WTC11 (cell line): ENCODE results near the gene CRK. TPM values are rescaled to one million over a fixed set of nuclear protein-coding genes. Genes with fewer than 3 reads are reported as not detected.
A peak's percentile ranks its signal among the peaks of the same experiment; 100 is the strongest.

Source experiments
- ATAC-seq: fragments of 200-7000 bp; cut with Tn5 transposase; 2 replicates; pipeline ENCODE4 v1.10.0; 2021; ENCODE audit warnings: mild to moderate bottlenecking, moderate library complexity
- CTCF ChIA-PET: fragments of 300-600 bp; sonication (Branson Sonifier 250); formaldehyde crosslinking; loops from one replicate; lab custom pipeline; 2021; ENCODE audit warnings: antibody characterized with exemption; lab: Charles Lee
- POLR2A ChIA-PET: fragments of 350-600 bp; sonication (Branson Sonifier 250); formaldehyde crosslinking; loops from one replicate; lab custom pipeline; 2021; ENCODE audit warnings: antibody characterized with exemption; lab: Charles Lee
- DNase-seq: peaks from one replicate; pipeline ENCODE4 v3.0.0; 2021; ENCODE audit warnings: low spot score
- H3K27ac Mint-ChIP-seq: 2 replicates; pipeline ENCODE4 v1.8.0; 2021; ENCODE audit warnings: mixed read lengths
- H3K27me3 Mint-ChIP-seq: 2 replicates; pipeline ENCODE4 v1.8.0; 2021; ENCODE audit warnings: low read depth, mild to moderate bottlenecking, moderate library complexity, mixed read lengths
- H3K36me3 Mint-ChIP-seq: 2 replicates; pipeline ENCODE4 v1.8.0; 2021; ENCODE audit warnings: mixed read lengths
- H3K4me1 Mint-ChIP-seq: 2 replicates; pipeline ENCODE4 v1.8.0; 2022; ENCODE audit warnings: mixed read lengths
- H3K4me3 Mint-ChIP-seq: 2 replicates; pipeline ENCODE4 v1.8.0; 2021; ENCODE audit warnings: mild to moderate bottlenecking, moderate library complexity, mixed read lengths
- H3K9me3 Mint-ChIP-seq: 2 replicates; pipeline ENCODE4 v1.8.0; 2021; ENCODE audit warnings: mixed read lengths
- ATF2 ChIP-seq: sonication (generic); formaldehyde crosslinking; IDR thresholded peaks from 2 replicates; pipeline ENCODE4 v1.8.1; 2022; ENCODE audit warnings: low read depth, missing genetic modification reagents, borderline replicate concordance
- CDX4 ChIP-seq: fragments of 250-450 bp; sonication (Bioruptor Pico); IDR thresholded peaks from 2 replicates; pipeline ENCODE4 v1.9.0; 2021; ENCODE audit warnings: moderate library complexity, mild to moderate bottlenecking, inconsistent platforms, borderline replicate concordance
- CTCF ChIP-seq: fragments of 200-600 bp; IDR thresholded peaks from 2 replicates; pipeline ENCODE4 v1.8.0; 2022; ENCODE audit warnings: antibody characterized with exemption
- E2F4 ChIP-seq: sonication (generic); formaldehyde crosslinking; IDR thresholded peaks from 2 replicates; pipeline ENCODE4 v1.8.1; 2022; ENCODE audit warnings: low read depth, mild to moderate bottlenecking, moderate library complexity, missing genetic modification reagents, borderline replicate concordance
- EMX1 ChIP-seq: fragments of 250-450 bp; sonication (Bioruptor Pico); IDR thresholded peaks from 2 replicates; pipeline ENCODE4 v1.8.0; 2021; ENCODE audit warnings: mild to moderate bottlenecking
- ETV6 ChIP-seq: sonication (generic); formaldehyde crosslinking; IDR thresholded peaks from 2 replicates; pipeline ENCODE4 v1.8.1; 2022; ENCODE audit warnings: mild to moderate bottlenecking, missing genetic modification reagents
- FOXJ3 ChIP-seq: sonication (generic); formaldehyde crosslinking; IDR thresholded peaks from 2 replicates; pipeline ENCODE4 v1.9.0; 2021; ENCODE audit warnings: missing genetic modification reagents, mild to moderate bottlenecking, borderline replicate concordance
- GTF2I ChIP-seq: fragments of 250-450 bp; sonication (Bioruptor Pico); conservative IDR thresholded peaks from 2 replicates; pipeline ENCODE4 v1.4.0; 2021; ENCODE audit warnings: mild to moderate bottlenecking
- MLX ChIP-seq: sonication (generic); formaldehyde crosslinking; IDR thresholded peaks from 2 replicates; pipeline ENCODE4 v1.8.1; 2023; ENCODE audit warnings: mild to moderate bottlenecking, missing genetic modification reagents, moderate library complexity
- NFYB ChIP-seq: sonication (generic); formaldehyde crosslinking; conservative IDR thresholded peaks from 2 replicates; pipeline ENCODE4 v1.8.0; 2022; ENCODE audit warnings: low read depth, missing genetic modification reagents
- NR1H2 ChIP-seq: sonication (generic); formaldehyde crosslinking; IDR thresholded peaks from 2 replicates; pipeline ENCODE4 v1.9.0; 2021; ENCODE audit warnings: mild to moderate bottlenecking, moderate library complexity, missing genetic modification reagents
- PRDM15 ChIP-seq: sonication (generic); formaldehyde crosslinking; IDR thresholded peaks from 2 replicates; pipeline ENCODE4 v1.8.0; 2022; ENCODE audit warnings: missing genetic modification reagents
- PRRX2 ChIP-seq: fragments of 250-450 bp; sonication (Bioruptor Pico); IDR thresholded peaks from 2 replicates; pipeline ENCODE4 v1.8.0; 2021; ENCODE audit warnings: mild to moderate bottlenecking
- SOX15 ChIP-seq: fragments of 250-450 bp; sonication (Bioruptor Pico); IDR thresholded peaks from 2 replicates; pipeline ENCODE4 v1.9.0; 2021; ENCODE audit warnings: mild to moderate bottlenecking
- TEAD1 ChIP-seq: sonication (generic); formaldehyde crosslinking; IDR thresholded peaks from 2 replicates; pipeline ENCODE4 v1.8.0; 2022; ENCODE audit warnings: mild to moderate bottlenecking, missing genetic modification reagents
- TEAD4 ChIP-seq: sonication (generic); formaldehyde crosslinking; IDR thresholded peaks from 2 replicates; pipeline ENCODE4 v1.8.0; 2022; ENCODE audit warnings: mild to moderate bottlenecking, missing genetic modification reagents
- ZBTB43 ChIP-seq: sonication (generic); formaldehyde crosslinking; IDR thresholded peaks from 2 replicates; pipeline ENCODE4 v1.8.1; 2023; ENCODE audit warnings: mild to moderate bottlenecking, missing genetic modification reagents
- ZNF121 ChIP-seq: sonication (generic); formaldehyde crosslinking; IDR thresholded peaks from 2 replicates; pipeline ENCODE4 v1.8.0; 2023; ENCODE audit warnings: missing genetic modification reagents
- ZNF138 ChIP-seq: sonication (generic); formaldehyde crosslinking; conservative IDR thresholded peaks from 2 replicates; pipeline ENCODE4 v1.8.1; 2022; ENCODE audit warnings: mild to moderate bottlenecking, moderate library complexity, missing genetic modification reagents
- ZNF219 ChIP-seq: sonication (generic); formaldehyde crosslinking; IDR thresholded peaks from 2 replicates; pipeline ENCODE4 v1.8.0; 2023; ENCODE audit warnings: missing genetic modification reagents, mild to moderate bottlenecking, borderline replicate concordance
- total RNA-seq: library from RNA; stranded (reverse); gene quantifications from 3 replicates; pipeline ENCODE4 v1.2.3, GENCODE V29; 2021

Gene CRK
- total RNA-seq, 1 experiment from 2014 or later = 45.2 TPM

- no peak for TF ChIP-seq E2F4 (CRISPR knock-in tag)
- TF ChIP-seq CTCF = no peak
- no peak for TF ChIP-seq TEAD4 (CRISPR knock-in tag)
- TF ChIP-seq NR1H2 = no peak
- TF ChIP-seq ZNF121 (CRISPR knock-in tag) = no peak
These were observed 15.1 kb downstream of the CRK start (continued) for GRCh38 chr17:1440921-1441320.

GRCh38 chr17:1438593-1439083 is 17.4 kb downstream of the CRK start:
- no peak overlapping the region for H3K4me3 Mint-ChIP-seq
- peak overlapping the region; percentile 73 for H3K27ac Mint-ChIP-seq
- ChIA-PET POLR2A (no interaction called here), CTCF (interaction anchor here (0.6 to 1.5 kb wide), 4 partner anchors 11 to 73 kb away, joined by 4 to 11 read pairs (median 6); no protein-coding TSS in a partner anchor)
- no peak for TF ChIP-seq TEAD1
- TF ChIP-seq ATF2 (CRISPR knock-in tag) = no peak
- no peak for TF ChIP-seq MLX (CRISPR knock-in tag)
- TF ChIP-seq ZNF138 (CRISPR knock-in tag) = no peak
- TF ChIP-seq GTF2I (CRISPR knock-in tag) = no peak
- no peak for TF ChIP-seq NFYB (CRISPR knock-in tag)
- TF ChIP-seq ZBTB43 (CRISPR knock-in tag) = no peak
- no peak for TF ChIP-seq E2F4 (CRISPR knock-in tag)
- no peak for TF ChIP-seq FOXJ3
- no peak for TF ChIP-seq ZNF219 (CRISPR knock-in tag)
- no peak for TF ChIP-seq ETV6 (CRISPR knock-in tag)
- no peak for TF ChIP-seq PRRX2 (CRISPR knock-in tag)
- no peak for TF ChIP-seq PRDM15
- TF ChIP-seq SOX15 (CRISPR knock-in tag) = no peak
- TF ChIP-seq EMX1 (CRISPR knock-in tag) = no peak
- TF ChIP-seq CDX4 (CRISPR knock-in tag) = no peak
- TF ChIP-seq ZNF121 (CRISPR knock-in tag) = no peak
- H3K36me3 Mint-ChIP-seq = peaks cover 31% of the 10 kb centered on the region
- H3K9me3 Mint-ChIP-seq = no peaks in the 10 kb centered on the region
- H3K4me1 Mint-ChIP-seq = no peaks in the 10 kb centered on the region
- no peaks in the 10 kb centered on the region for H3K27me3 Mint-ChIP-seq
- DNase-seq = no peak
- no peak for ATAC-seq
